ENCODE data around the gene PRKAA2. TPM values are rescaled to one million over a fixed set of nuclear protein-coding genes. Genes with fewer than 3 reads are reported as not detected.

PRKAA2 gene
- total and polyA plus RNA-seq, 2 of the 13 experiments (the other 11 are each of a cell fraction or from before 2014, with no cell fraction given): 6.0 to 7.5 TPM

DNA sequence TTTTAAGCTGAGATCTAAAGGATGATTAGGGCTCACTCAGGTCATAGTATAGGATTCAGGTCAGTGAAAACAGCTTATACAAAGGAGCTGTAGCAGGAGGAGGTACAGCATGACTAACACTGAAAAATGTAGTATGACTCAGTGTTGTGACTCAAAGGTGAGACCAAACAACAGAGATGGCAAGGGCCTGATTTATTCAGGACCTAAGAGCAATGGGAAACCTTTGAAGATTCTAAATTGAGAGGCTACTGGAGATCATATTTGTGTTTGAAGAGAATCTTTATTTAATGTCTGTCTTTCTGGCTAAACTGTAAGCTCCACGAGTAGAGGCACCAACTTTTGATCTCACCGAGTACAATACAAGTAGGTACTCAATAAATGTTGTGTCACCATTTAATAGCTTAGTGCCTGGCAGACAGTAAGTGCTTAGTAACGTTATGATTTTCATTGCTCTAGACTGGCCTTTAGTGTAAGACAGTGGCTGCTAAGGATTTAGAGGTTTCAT, 43.5 kb downstream of the PRKAA2 start (continued):
- no peak for TF ChIP-seq GMEB1 (CRISPR knock-in tag; IDR thresholded peaks at IDR 0.05; ENCODE audit: borderline replicate concordance)
- no peak for TF ChIP-seq TRIM24 (CRISPR knock-in tag; IDR thresholded peaks at IDR 0.05)
- TF ChIP-seq CREB1 (IDR thresholded peaks at IDR 0.05): peak; percentile 34; the same call in 1 of the 2 replicates
- TF ChIP-seq CREB1 (CRISPR knock-in tag; IDR thresholded peaks at IDR 0.05): peak; percentile 85
- TF ChIP-seq, protein P1, sequence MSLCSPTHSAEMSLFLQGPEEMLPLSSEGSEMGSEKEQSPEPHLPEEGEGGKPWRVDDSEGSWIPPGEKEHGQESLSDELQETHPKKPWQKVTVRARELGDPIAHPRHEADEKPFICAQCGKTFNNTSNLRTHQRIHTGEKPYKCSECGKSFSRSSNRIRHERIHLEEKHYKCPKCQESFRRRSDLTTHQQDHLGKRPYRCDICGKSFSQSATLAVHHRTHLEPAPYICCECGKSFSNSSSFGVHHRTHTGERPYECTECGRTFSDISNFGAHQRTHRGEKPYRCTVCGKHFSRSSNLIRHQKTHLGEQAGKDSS (CRISPR knock-in tag; IDR thresholded peaks at IDR 0.05; ENCODE audit: borderline replicate concordance, low read depth): 0 out of 2 replicates have a peak, but pooled peaks have one; percentile 30
- TF ChIP-seq ZNF432 (CRISPR knock-in tag; IDR thresholded peaks at IDR 0.05; ENCODE audit: borderline replicate concordance): no peak
- TF ChIP-seq DMTF1 (CRISPR knock-in tag; IDR thresholded peaks at IDR 0.05): no peak
- TF ChIP-seq MAFF (IDR thresholded peaks at IDR 0.05; ENCODE audit: low read depth, low read length): peak; percentile 20; the same call in 1 of the 2 replicates
- TF ChIP-seq, protein P2, sequence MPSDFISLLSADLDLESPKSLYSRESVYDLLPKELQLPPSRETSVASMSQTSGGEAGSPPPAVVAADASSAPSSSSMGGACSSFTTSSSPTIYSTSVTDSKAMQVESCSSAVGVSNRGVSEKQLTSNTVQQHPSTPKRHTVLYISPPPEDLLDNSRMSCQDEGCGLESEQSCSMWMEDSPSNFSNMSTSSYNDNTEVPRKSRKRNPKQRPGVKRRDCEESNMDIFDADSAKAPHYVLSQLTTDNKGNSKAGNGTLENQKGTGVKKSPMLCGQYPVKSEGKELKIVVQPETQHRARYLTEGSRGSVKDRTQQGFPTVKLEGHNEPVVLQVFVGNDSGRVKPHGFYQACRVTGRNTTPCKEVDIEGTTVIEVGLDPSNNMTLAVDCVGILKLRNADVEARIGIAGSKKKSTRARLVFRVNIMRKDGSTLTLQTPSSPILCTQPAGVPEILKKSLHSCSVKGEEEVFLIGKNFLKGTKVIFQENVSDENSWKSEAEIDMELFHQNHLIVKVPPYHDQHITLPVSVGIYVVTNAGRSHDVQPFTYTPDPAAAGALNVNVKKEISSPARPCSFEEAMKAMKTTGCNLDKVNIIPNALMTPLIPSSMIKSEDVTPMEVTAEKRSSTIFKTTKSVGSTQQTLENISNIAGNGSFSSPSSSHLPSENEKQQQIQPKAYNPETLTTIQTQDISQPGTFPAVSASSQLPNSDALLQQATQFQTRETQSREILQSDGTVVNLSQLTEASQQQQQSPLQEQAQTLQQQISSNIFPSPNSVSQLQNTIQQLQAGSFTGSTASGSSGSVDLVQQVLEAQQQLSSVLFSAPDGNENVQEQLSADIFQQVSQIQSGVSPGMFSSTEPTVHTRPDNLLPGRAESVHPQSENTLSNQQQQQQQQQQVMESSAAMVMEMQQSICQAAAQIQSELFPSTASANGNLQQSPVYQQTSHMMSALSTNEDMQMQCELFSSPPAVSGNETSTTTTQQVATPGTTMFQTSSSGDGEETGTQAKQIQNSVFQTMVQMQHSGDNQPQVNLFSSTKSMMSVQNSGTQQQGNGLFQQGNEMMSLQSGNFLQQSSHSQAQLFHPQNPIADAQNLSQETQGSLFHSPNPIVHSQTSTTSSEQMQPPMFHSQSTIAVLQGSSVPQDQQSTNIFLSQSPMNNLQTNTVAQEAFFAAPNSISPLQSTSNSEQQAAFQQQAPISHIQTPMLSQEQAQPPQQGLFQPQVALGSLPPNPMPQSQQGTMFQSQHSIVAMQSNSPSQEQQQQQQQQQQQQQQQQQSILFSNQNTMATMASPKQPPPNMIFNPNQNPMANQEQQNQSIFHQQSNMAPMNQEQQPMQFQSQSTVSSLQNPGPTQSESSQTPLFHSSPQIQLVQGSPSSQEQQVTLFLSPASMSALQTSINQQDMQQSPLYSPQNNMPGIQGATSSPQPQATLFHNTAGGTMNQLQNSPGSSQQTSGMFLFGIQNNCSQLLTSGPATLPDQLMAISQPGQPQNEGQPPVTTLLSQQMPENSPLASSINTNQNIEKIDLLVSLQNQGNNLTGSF (CRISPR knock-in tag; IDR thresholded peaks at IDR 0.05): no peak
- TF ChIP-seq NCOA2 (CRISPR knock-in tag; IDR thresholded peaks at IDR 0.05): peak; percentile 77
- no peak for TF ChIP-seq CERS6 (CRISPR knock-in tag; IDR thresholded peaks at IDR 0.05)
- no peak for TF ChIP-seq SIN3B (IDR thresholded peaks at IDR 0.05; ENCODE audit: low read length)
- peak; percentile 35; the same call in 1 of the 2 replicates for TF ChIP-seq HDAC1 (CRISPR knock-in tag; IDR thresholded peaks at IDR 0.05)
- peak; percentile 72 for TF ChIP-seq MED1 (CRISPR knock-in tag; IDR thresholded peaks at IDR 0.05)

Measured in HepG2 (cell line).